Hepatocyte (in vitro differentiated cells): ENCODE measurements around the gene TPRA1. TPM values are rescaled to one million over a fixed set of nuclear protein-coding genes. Genes with fewer than 3 reads are reported as not detected.

ENCODE experiments used
- DNase-seq: peaks from one replicate; pipeline ENCODE4 v3.0.0-alpha.2; 2016; ENCODE audit warnings: low spot score
- H2AFZ ChIP-seq: fragments of 200-600 bp; sonication (generic); 2 replicates; pipeline ENCODE4 v1.6.0; 2016; ENCODE audit warnings: antibody characterized with exemption, mild to moderate bottlenecking
- H3K27ac ChIP-seq: fragments of 200-600 bp; sonication (generic); 2 replicates; pipeline ENCODE4 v1.5.1; 2016; ENCODE audit warnings: mild to moderate bottlenecking
- H3K27me3 ChIP-seq: fragments of 200-600 bp; sonication (generic); 2 replicates; pipeline ENCODE4 v1.6.1; 2016
- H3K36me3 ChIP-seq: fragments of 200-600 bp; sonication (generic); replicated peaks from 2 replicates; pipeline ENCODE4 v1.5.1; 2016; ENCODE audit warnings: low read depth; ENCODE audit not compliant: insufficient read depth
- H3K4me1 ChIP-seq: fragments of 200-600 bp; sonication (generic); 2 replicates; pipeline ENCODE4 v1.5.1; 2016; ENCODE audit warnings: mild to moderate bottlenecking, moderate library complexity; ENCODE audit not compliant: insufficient read depth
- H3K4me2 ChIP-seq: fragments of 200-600 bp; sonication (generic); 2 replicates; pipeline ENCODE4 v1.6.0; 2016
- H3K4me3 ChIP-seq: fragments of 200-600 bp; sonication (generic); 2 replicates; pipeline ENCODE4 v1.5.1; 2016; ENCODE audit warnings: mild to moderate bottlenecking
- H3K79me2 ChIP-seq: fragments of 200-600 bp; sonication (generic); 2 replicates; pipeline ENCODE4 v1.6.0; 2017; ENCODE audit warnings: mild to moderate bottlenecking
- H3K9me2 ChIP-seq: fragments of 200-600 bp; sonication (generic); replicated peaks from 2 replicates; pipeline ENCODE4 v1.6.0; 2017; ENCODE audit warnings: mild to moderate bottlenecking; ENCODE audit not compliant: insufficient read depth
- H3K9me3 ChIP-seq: fragments of 200-600 bp; sonication (generic); 2 replicates; pipeline ENCODE4 v1.5.1; 2016; ENCODE audit warnings: low read depth, mild to moderate bottlenecking
- H4K20me1 ChIP-seq: fragments of 200-600 bp; sonication (generic); 2 replicates; pipeline ENCODE4 v1.6.0; 2016; ENCODE audit warnings: mild to moderate bottlenecking; ENCODE audit not compliant: insufficient read depth, poor library complexity, severe bottlenecking
- EZH2 ChIP-seq: fragments of 200-600 bp; sonication (generic); IDR thresholded peaks from 2 replicates; pipeline ENCODE4 v1.6.1; 2016; ENCODE audit warnings: antibody characterized with exemption, mild to moderate bottlenecking, borderline replicate concordance
- EZH2phosphoT487 ChIP-seq: fragments of 200-600 bp; sonication (generic); IDR thresholded peaks from one replicate; pipeline ENCODE4 v1.6.1; 2018; ENCODE audit warnings: antibody characterized with exemption, mild to moderate bottlenecking, low read depth, moderate library complexity; ENCODE audit not compliant: unreplicated experiment, severe bottlenecking
- WGBS: methylation state at CpG from one replicate; pipeline ENCODE4 v1.1.6; 2016; ENCODE audit warnings: low lambda C conversion rate; ENCODE audit errors: missing lambda C conversion rate; 5-methylcytosine and 5-hydroxymethylcytosine counted together
- polyA plus RNA-seq: library from polyadenylated mRNA; unstranded; fragments of >200 nt; fragmentation: Nextera tagmentation; extraction: Ambion mirVana; gene quantifications from 2 replicates; pipeline ENCODE4 v1.2.1, GENCODE V29; 2016
- total RNA-seq: library from RNA; depleted of rRNA; stranded (reverse); fragments of >200 nt; gene quantifications from 2 replicates; pipeline ENCODE4 v1.2.3, GENCODE V29; 2014
- TF ChIP-seq, protein P1 (sequence below): fragments of 200-600 bp; sonication (generic); IDR thresholded peaks from 2 replicates; pipeline ENCODE4 v1.5.1; 2016; ENCODE audit warnings: antibody characterized with exemption, mild to moderate bottlenecking; ENCODE audit not compliant: poor library complexity

The TPRA1 gene
- total and polyA plus RNA-seq, 2 experiments from 2014 or later: 41.0 to 57.2 TPM

DNA sequence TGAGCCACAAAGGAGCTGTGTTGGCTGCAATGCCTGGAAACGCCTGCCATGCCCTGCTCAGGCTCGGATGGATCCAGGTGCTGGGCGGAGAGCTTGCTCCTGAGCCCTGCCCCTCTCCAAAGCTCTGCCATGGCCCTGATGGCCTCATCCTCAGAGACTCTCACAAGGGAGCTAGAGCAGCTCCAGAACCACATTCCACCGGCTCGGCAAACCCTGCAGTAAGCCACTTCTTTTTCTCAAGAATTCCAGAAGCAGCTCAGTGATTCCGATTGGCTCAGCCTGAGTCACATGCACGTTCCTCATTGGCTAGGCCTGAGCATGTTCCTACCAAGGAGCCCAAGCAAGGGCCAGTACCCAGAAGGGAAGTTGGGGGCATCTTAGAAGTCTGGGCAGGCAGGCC is 24.8 kb downstream of the TPRA1 start:
- Histone ChIP-seq H3K9me3 (no peaks in the 10 kb centered on the region), H3K79me2 (no peaks in the 10 kb centered on the region), H3K27me3 (no peaks in the 10 kb centered on the region), H3K27ac (no peak overlapping the region), H3K4me3 (no peak overlapping the region), H3K4me2 (no peak overlapping the region), H3K9me2 (no peaks in the 10 kb centered on the region), H3K4me1 (no peaks in the 10 kb centered on the region), H4K20me1 (no peaks in the 10 kb centered on the region), H3K36me3 (no peaks in the 10 kb centered on the region), H2AFZ (no peak overlapping the region)
- DNase-seq: no peak
- WGBS: 81% methylated on average over 7 of the region's 7 CpGs
- TF ChIP-seq, protein P1, sequence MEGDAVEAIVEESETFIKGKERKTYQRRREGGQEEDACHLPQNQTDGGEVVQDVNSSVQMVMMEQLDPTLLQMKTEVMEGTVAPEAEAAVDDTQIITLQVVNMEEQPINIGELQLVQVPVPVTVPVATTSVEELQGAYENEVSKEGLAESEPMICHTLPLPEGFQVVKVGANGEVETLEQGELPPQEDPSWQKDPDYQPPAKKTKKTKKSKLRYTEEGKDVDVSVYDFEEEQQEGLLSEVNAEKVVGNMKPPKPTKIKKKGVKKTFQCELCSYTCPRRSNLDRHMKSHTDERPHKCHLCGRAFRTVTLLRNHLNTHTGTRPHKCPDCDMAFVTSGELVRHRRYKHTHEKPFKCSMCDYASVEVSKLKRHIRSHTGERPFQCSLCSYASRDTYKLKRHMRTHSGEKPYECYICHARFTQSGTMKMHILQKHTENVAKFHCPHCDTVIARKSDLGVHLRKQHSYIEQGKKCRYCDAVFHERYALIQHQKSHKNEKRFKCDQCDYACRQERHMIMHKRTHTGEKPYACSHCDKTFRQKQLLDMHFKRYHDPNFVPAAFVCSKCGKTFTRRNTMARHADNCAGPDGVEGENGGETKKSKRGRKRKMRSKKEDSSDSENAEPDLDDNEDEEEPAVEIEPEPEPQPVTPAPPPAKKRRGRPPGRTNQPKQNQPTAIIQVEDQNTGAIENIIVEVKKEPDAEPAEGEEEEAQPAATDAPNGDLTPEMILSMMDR: no peak
- no peak for TF ChIP-seq EZH2phosphoT487
- TF ChIP-seq EZH2: no peak

DNA sequence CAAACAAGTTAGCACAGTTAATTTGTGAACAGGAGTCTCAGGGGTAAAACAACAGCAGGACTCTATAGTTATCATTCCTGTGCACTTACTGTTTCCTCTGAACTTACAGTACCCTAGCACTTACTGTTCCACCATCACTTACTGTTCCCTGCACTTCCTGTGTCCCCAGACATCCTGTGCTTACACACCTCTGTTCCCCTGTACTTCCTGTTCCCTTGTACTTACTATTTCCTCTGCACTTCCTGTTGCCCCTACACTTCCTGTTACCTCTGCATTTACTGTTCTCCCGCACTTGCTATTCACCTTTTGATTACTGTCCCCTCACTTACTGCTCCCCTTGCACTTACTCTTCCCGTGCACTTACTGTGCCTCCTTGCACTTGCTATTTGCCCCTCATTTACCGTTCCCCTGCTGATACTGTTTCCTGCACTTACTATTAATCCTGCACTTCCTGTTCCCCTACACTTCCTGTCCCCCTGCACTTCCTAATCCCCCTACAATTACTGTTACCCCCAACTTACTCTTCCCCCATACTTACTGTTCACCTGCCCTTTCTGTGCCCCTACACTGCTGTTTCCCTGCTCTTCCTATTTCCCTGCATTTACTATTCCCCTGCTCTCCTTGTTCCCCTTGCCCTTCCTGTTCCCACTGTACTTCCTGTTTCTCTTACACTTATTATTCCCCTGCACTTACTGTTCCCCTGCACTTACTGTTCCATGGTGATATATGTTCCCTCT is 30.3 kb downstream of the TPRA1 start:
- Histone ChIP-seq H4K20me1 (no peaks in the 10 kb centered on the region), H3K9me2 (no peaks in the 10 kb centered on the region), H3K4me1 (no peaks in the 10 kb centered on the region), H3K79me2 (no peaks in the 10 kb centered on the region), H3K4me3 (no peak overlapping the region), H3K27ac (no peak overlapping the region), H3K27me3 (no peaks in the 10 kb centered on the region), H3K4me2 (no peak overlapping the region), H3K9me3 (no peaks in the 10 kb centered on the region), H2AFZ (no peak overlapping the region), H3K36me3 (no peaks in the 10 kb centered on the region)
- WGBS: 86% methylated on average over 3 of the region's 3 CpGs
- DNase-seq: no peak
- TF ChIP-seq EZH2 (no peak), EZH2phosphoT487 (no peak)
- TF ChIP-seq, protein P1: no peak

DNA sequence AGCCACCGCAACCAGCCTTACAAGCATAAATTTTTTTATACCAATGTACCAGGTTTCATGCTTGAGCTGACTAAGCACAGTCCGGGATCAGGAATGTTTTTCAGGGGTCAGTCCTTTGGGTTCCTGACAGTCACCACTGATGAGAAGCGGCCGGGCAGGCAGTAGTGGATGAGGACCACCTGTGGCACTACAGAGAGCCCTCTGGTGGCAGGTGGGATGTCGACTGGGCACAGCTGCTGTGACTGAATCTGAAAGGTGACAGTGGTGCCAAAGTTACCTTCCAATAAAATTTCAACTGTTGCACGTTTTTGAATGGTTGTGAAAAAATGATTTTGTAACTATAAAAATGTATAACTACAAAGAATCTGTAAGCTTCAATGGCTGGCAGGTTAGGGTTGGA is 34.0 kb downstream of the TPRA1 start:
- Histone ChIP-seq H3K4me3 (no peak overlapping the region), H3K36me3 (no peaks in the 10 kb centered on the region), H3K9me2 (no peaks in the 10 kb centered on the region), H3K4me2 (no peak overlapping the region), H3K27me3 (no peaks in the 10 kb centered on the region), H3K79me2 (no peaks in the 10 kb centered on the region), H4K20me1 (no peaks in the 10 kb centered on the region), H2AFZ (no peak overlapping the region), H3K9me3 (no peaks in the 10 kb centered on the region), H3K4me1 (no peaks in the 10 kb centered on the region), H3K27ac (no peak overlapping the region)
- DNase-seq: no peak
- WGBS: 46% methylated on average over 6 of the region's 6 CpGs
- no peak for TF ChIP-seq EZH2
- TF ChIP-seq, protein P1: no peak
- no peak for TF ChIP-seq EZH2phosphoT487

DNA sequence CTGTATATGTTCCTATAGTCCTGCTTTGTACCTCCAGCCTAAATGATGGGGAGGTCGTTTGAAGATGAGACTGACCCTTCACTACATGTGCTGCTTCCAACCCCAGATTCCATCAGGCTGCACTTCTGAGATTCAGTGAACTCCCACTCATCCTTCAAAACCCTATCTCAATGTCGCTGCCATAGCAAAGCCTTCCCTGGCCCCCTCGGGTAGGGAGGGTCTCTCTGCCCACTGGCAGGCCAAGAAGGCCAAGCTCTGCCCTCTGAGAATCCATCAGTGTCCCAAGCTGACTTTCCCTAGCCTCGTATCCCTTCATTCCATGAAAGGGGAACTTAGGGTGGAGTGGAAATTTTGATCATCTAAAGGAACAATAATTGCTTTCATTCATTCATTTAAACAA is 35.4 kb downstream of the TPRA1 start:
- Histone ChIP-seq H3K9me2 (no peaks in the 10 kb centered on the region), H2AFZ (no peak overlapping the region), H3K4me3 (no peak overlapping the region), H3K4me2 (no peak overlapping the region), H3K4me1 (no peaks in the 10 kb centered on the region), H3K9me3 (no peaks in the 10 kb centered on the region), H3K36me3 (no peaks in the 10 kb centered on the region), H3K79me2 (no peaks in the 10 kb centered on the region), H4K20me1 (no peaks in the 10 kb centered on the region), H3K27me3 (no peaks in the 10 kb centered on the region), H3K27ac (no peak overlapping the region)
- DNase-seq: no peak
- TF ChIP-seq EZH2phosphoT487 (no peak), EZH2 (no peak)
- TF ChIP-seq, protein P1: no peak
- WGBS: 76% methylated on average over 4 of the region's 4 CpGs
